ENCODE measurements around the gene PFDN6. TPM values are rescaled to one million over a fixed set of nuclear protein-coding genes. Genes with fewer than 3 reads are reported as not detected.

Gene PFDN6
- total and polyA plus RNA-seq, 2 of the 13 experiments (the other 11 are each of a cell fraction or from before 2014, with no cell fraction given) = 75.5 to 87.0 TPM

- TF ChIP-seq, protein P1, sequence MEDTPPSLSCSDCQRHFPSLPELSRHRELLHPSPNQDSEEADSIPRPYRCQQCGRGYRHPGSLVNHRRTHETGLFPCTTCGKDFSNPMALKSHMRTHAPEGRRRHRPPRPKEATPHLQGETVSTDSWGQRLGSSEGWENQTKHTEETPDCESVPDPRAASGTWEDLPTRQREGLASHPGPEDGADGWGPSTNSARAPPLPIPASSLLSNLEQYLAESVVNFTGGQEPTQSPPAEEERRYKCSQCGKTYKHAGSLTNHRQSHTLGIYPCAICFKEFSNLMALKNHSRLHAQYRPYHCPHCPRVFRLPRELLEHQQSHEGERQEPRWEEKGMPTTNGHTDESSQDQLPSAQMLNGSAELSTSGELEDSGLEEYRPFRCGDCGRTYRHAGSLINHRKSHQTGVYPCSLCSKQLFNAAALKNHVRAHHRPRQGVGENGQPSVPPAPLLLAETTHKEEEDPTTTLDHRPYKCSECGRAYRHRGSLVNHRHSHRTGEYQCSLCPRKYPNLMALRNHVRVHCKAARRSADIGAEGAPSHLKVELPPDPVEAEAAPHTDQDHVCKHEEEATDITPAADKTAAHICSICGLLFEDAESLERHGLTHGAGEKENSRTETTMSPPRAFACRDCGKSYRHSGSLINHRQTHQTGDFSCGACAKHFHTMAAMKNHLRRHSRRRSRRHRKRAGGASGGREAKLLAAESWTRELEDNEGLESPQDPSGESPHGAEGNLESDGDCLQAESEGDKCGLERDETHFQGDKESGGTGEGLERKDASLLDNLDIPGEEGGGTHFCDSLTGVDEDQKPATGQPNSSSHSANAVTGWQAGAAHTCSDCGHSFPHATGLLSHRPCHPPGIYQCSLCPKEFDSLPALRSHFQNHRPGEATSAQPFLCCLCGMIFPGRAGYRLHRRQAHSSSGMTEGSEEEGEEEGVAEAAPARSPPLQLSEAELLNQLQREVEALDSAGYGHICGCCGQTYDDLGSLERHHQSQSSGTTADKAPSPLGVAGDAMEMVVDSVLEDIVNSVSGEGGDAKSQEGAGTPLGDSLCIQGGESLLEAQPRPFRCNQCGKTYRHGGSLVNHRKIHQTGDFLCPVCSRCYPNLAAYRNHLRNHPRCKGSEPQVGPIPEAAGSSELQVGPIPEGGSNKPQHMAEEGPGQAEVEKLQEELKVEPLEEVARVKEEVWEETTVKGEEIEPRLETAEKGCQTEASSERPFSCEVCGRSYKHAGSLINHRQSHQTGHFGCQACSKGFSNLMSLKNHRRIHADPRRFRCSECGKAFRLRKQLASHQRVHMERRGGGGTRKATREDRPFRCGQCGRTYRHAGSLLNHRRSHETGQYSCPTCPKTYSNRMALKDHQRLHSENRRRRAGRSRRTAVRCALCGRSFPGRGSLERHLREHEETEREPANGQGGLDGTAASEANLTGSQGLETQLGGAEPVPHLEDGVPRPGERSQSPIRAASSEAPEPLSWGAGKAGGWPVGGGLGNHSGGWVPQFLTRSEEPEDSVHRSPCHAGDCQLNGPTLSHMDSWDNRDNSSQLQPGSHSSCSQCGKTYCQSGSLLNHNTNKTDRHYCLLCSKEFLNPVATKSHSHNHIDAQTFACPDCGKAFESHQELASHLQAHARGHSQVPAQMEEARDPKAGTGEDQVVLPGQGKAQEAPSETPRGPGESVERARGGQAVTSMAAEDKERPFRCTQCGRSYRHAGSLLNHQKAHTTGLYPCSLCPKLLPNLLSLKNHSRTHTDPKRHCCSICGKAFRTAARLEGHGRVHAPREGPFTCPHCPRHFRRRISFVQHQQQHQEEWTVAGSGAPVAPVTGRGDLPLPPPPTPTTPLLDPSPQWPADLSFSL (CRISPR knock-in tag; IDR thresholded peaks at IDR 0.05) = no peak
- TF ChIP-seq, protein P2, sequence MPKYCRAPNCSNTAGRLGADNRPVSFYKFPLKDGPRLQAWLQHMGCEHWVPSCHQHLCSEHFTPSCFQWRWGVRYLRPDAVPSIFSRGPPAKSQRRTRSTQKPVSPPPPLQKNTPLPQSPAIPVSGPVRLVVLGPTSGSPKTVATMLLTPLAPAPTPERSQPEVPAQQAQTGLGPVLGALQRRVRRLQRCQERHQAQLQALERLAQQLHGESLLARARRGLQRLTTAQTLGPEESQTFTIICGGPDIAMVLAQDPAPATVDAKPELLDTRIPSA (CRISPR knock-in tag; IDR thresholded peaks at IDR 0.05; ENCODE audit: borderline replicate concordance) = no peak
- TF ChIP-seq ZNF160 (CRISPR knock-in tag; IDR thresholded peaks at IDR 0.05) (no peak), RFXAP (CRISPR knock-in tag; IDR thresholded peaks at IDR 0.05; ENCODE audit: borderline replicate concordance) (no peak), TCF12 (IDR thresholded peaks at IDR 0.05) (no peak), TCF12 (CRISPR knock-in tag; IDR thresholded peaks at IDR 0.05) (no peak), TOPORS (CRISPR knock-in tag; IDR thresholded peaks at IDR 0.05) (no peak), KAT2B (IDR thresholded peaks at IDR 0.05; ENCODE audit: borderline replicate concordance, low read depth, low read length) (no peak), ZNF775 (CRISPR knock-in tag; IDR thresholded peaks at IDR 0.05; ENCODE audit: borderline replicate concordance) (no peak), CENPX (CRISPR knock-in tag; IDR thresholded peaks at IDR 0.05) (no peak), ZNF138 (CRISPR knock-in tag; IDR thresholded peaks at IDR 0.05; ENCODE audit: low read depth) (no peak), ZNF549 (CRISPR knock-in tag; IDR thresholded peaks at IDR 0.05) (no peak), ZKSCAN8 (CRISPR knock-in tag; IDR thresholded peaks at IDR 0.05; ENCODE audit: borderline replicate concordance) (no peak), PTBP1 (IDR thresholded peaks at IDR 0.05; ENCODE audit: low read depth, low read length, poor library complexity, severe bottlenecking) (no peak), RBAK (CRISPR knock-in tag; IDR thresholded peaks at IDR 0.05) (no peak), ZNF792 (CRISPR knock-in tag; IDR thresholded peaks at IDR 0.05) (peak; percentile 81; the same call in 1 of the 2 replicates), SMAD3 (CRISPR knock-in tag; IDR thresholded peaks at IDR 0.05) (no peak), ZNF740 (CRISPR knock-in tag; IDR thresholded peaks at IDR 0.05) (no peak)
- TF ChIP-seq, protein P3, sequence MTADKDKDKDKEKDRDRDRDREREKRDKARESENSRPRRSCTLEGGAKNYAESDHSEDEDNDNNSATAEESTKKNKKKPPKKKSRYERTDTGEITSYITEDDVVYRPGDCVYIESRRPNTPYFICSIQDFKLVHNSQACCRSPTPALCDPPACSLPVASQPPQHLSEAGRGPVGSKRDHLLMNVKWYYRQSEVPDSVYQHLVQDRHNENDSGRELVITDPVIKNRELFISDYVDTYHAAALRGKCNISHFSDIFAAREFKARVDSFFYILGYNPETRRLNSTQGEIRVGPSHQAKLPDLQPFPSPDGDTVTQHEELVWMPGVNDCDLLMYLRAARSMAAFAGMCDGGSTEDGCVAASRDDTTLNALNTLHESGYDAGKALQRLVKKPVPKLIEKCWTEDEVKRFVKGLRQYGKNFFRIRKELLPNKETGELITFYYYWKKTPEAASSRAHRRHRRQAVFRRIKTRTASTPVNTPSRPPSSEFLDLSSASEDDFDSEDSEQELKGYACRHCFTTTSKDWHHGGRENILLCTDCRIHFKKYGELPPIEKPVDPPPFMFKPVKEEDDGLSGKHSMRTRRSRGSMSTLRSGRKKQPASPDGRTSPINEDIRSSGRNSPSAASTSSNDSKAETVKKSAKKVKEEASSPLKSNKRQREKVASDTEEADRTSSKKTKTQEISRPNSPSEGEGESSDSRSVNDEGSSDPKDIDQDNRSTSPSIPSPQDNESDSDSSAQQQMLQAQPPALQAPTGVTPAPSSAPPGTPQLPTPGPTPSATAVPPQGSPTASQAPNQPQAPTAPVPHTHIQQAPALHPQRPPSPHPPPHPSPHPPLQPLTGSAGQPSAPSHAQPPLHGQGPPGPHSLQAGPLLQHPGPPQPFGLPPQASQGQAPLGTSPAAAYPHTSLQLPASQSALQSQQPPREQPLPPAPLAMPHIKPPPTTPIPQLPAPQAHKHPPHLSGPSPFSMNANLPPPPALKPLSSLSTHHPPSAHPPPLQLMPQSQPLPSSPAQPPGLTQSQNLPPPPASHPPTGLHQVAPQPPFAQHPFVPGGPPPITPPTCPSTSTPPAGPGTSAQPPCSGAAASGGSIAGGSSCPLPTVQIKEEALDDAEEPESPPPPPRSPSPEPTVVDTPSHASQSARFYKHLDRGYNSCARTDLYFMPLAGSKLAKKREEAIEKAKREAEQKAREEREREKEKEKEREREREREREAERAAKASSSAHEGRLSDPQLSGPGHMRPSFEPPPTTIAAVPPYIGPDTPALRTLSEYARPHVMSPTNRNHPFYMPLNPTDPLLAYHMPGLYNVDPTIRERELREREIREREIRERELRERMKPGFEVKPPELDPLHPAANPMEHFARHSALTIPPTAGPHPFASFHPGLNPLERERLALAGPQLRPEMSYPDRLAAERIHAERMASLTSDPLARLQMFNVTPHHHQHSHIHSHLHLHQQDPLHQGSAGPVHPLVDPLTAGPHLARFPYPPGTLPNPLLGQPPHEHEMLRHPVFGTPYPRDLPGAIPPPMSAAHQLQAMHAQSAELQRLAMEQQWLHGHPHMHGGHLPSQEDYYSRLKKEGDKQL (CRISPR knock-in tag; IDR thresholded peaks at IDR 0.05; ENCODE audit: low read depth) = no peak
Observed at GRCh38 chr6:33279971-33280511, 9.4 kb upstream of the PFDN6 start (continued).
